GM21381 (cell line): ENCODE data around the gene USP7.
A peak's percentile ranks its signal among the peaks of the same experiment; 100 is the strongest.
"Not testable (repeated sequence)": the region's sequence is repeated elsewhere in the genome, so short reads cannot be mapped to it uniquely, and the experiment has no call there.

ENCODE experiments used
- ATAC-seq: cut with Tn5 transposase; IDR thresholded peaks from one replicate; pipeline ENCODE4 v1.9.1; 2021; ENCODE audit warnings: mild to moderate bottlenecking, moderate library complexity; ENCODE audit not compliant: unreplicated experiment

Gene USP7

DNA sequence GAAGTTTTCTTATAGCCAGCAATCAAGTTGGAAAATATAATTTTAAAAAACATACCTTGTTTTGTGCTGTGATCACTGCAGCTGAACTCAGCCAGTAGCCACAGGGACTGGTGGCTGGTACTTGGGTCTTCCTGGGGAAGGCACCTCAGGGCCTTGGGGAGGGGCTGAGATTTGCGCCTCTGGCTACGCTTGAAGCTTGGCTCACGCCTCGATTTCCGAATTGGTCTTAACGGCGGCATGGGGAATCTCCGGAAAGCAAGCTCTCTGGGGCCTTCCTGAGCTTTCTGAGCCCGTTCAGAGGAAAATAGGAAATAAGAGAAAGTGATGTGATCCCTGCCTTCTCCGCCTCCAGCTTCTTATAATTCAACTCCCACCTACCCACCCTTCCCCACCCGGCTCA, 11.3 kb upstream of the USP7 start:
- ATAC-seq, result no peak

DNA sequence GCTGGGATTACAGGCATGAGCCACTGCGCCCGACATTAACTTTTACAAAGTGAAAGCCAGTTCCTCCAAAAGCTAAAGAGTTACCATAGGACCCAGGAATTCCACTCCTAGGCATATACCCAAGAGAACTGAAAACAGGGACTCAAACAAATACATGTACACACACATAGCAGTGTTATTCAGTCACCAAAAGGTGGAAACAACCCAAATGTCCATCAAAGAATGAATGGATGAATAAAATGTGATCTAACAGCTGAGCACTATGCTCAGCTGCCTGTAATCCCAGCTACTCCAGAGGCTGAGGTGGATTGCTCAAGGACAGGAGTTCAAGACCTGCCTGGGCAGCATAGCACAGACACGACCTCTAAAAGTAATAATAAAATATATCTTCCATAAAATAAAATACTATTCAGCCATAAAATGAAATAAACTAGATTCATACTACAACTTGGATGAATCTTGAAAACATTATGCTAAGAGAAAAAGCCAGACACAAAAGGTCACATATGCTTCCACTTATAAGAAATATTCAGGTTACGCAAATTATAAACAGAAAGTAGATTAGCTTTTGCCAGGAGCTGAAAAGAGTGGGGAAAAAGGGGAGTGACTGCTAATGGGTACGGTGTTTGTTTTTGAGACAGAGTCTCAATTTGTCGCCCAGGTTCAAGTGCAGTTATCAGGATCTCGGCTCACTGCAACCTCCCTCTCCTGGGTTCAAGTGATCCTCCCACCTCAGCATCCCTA, 9.3 kb upstream of the USP7 start:
- no peak for ATAC-seq

GRCh38 chr16:8971416-8971815, 7.7 kb upstream of the USP7 start:
- ATAC-seq, result no peak

DNA sequence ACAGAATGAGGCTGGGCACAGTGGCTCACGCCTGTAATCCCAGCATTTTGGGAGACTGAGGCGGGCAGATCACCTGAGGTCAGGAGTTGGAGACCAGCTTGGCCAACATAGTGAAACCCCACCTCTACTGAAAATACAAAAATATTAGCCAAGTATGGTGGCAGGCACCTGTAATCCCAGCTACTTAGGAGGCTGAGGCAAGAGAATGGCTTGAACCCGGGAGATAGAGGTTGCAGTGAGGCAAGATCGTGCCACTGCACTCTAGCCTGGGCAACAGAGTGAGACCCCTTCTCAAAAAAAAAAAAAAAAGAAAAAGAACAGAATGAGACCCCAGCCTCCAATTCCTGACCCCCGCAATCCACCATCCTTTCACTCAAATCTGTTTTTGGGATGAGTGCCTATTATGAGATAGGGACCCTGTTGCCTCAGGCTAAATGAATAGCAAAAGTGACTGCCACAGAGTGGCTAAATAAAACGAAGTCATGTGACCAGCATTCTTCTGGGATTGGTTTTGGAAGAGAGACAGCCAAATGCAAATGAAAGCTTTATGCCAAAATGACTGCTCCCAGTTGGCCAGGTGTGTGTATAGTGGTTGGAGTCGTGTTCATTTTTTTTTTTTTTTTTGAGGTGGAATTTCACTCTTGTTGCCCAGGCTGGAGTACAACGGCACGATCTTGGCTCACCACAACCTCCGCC, 5.6 kb upstream of the USP7 start:
- ATAC-seq, result not testable (repeated sequence)

- ATAC-seq, result not testable (repeated sequence)
These were observed 4.3 kb upstream of the USP7 start for GRCh38 chr16:8968054-8968453.

DNA sequence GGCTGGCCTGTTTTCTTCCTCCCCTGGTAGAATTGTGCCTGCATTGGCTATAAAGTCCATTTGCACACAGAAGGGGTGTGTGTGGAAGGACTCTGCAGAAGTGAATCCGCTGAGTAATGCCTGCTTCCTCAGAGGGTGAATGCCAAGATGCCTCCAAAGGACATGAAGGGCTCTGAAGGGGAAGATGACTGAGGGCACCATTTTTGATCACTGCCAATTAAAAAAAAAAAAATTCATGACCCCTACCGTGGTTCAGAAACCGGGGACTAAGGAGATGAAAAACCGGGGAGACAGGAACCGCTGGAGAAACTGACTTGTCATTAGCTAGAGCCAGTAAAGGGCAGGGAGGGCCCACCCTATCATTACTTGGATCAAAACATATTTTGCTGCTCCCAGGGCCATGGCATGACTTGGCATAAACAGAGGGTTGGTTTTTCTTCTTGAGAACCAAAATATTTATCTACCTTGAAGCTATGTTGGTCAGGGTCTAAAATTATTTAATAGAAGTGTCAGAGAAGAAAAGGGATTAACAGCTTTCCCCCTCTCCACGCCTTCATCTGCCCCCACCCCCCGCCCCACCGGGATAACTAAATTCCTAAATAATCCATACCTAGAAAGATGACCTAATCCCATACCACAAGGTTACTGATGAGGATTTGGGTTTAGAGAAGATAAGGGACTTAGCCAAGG, 3.6 kb upstream of the USP7 start:
- ATAC-seq, result no peak

DNA sequence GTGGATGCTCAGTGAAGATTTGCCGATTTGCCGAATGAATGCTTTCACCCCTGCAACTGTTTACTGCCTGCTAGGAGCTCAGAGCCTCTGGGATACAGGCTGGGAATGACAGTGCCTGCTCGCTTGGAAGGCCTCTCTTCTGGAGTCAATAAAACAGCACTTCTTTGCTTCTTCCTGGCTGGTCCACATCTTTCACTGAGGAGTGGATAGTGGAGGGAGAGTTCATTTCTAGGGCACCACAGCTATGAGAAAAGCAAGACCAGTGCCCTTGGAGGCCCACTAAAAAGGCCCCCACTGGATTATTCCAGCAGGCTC, 3.1 kb upstream of the USP7 start:
- ATAC-seq, result no peak

- no peak for ATAC-seq
These were observed 756 bp upstream of the USP7 start for GRCh38 chr16:8964462-8964861.

DNA sequence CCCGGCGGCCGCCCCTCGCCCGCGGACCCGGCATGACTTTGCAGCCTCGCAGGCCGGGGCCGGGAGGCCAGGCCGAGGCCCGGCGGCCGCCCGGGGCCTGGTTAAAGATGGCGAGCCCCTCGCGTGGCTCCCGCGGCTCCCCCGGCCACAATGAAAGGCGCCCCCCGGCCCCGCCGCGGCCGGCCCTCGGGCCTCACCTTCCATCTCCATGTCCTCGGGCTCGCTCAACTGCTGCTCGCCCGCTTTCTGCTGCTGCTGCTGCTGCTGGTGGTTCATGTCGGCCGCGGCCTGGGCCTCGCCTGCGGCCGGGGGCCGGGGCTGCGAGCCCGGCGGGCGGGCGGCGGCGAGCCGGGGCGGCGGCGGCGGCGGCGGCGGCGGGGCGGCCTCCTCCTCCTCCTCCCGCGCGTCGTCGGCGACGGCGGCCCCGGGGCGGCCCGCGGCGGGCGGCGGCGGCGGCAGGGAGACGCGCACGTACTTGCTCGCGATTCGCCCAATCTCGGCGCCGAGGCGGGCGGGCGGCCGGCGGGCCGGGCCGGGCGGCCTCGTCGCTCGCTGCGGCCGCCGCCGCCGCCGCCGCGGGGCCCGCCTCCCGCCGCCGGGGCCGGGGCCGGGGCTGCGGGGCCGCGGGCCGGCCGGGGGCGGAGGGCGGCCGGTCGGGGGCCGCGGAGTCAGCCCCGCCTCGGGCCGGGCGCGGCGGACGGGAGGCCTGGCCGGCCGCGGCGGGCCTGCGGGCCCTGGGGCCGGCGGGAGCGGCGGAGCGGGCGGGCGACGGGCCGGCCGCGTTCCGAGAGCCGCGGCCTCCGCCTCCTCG, 491 bp downstream of the USP7 start:
- no peak for ATAC-seq

- peak; percentile 25 for ATAC-seq
These were observed 1.2 kb downstream of the USP7 start for GRCh38 chr16:8962393-8963009.

DNA sequence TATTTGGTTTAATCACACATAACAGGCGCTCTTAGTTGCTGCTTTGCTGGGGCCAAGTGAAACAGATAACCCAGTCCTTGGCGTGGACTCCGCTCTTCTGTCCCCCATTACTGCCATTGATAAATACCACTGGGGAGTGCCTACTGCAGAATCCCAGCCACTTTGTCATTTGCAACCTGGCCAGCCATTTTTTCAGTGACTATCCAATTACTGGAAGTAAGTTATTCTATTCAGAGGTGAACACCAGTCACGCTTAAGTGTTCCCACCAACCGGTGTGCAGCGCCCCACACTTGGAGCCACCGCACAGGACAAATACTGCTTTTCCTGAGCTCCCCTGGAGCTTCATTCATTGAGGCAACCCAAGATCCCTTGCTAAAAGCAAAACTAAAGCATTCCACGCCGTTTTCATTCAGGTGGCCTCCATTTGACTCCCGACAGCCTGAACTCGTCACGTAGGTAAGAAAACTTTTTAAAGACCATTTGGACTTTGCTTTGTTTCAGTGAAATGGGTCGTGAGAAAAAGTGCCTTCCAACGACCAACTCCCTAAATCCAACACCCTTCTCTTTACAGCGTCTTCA, 1.8 kb downstream of the USP7 start:
- no peak for ATAC-seq

DNA sequence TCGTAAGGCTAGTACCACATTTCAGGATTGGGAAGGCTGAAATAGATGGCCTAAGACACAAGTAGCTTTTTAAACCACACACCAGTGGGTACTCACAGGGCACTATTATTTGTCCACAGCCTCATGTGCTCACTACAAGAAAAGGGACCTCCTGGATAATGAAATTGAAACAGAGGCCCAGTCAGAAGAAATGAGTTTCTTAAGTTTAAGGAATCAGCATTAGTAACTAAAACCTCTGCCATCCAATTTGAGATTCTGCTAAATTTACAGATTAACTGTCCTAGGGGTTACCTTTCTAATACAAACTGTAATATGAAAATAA, 3.0 kb downstream of the USP7 start:
- ATAC-seq, result no peak

DNA sequence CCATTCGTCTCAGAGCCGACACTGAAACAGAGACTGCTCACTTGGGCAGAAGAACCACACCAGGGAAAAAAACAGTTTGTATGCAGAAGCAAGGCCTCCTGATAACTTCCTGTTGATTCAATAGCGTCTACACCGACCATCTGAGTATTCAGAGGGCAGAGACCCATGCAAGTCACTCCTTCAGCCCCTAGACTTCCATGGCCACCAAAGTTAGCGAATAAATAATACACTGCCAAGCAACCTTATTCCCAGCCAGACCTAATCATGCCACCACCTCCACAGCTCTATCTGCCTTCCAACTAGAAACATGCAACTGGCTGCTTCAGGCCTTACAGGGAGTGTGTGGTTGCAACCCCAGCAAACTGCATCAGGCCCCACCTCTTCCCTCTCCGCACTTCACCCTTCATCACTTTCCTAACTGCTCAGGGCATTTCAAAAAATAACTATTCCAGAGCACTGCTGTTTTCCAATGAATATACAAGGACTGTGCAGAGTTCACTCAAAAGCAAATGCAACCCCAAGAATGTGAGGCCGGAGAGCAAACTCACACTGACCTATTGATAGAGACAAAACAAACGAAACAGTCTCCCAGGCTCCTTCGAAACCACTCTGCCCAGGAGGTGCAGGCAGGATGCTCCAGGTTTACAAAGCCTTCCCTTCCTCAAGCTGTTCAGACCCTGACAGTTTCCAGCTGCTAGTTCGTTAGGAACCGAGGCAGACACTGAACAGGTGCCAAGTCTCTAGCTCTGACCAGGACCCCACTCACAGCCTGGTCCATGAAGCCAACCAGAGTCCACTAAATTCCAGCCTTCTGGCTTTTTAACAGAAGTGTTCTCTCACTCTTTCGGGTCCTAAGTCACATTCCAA, 3.6 kb downstream of the USP7 start:
- ATAC-seq, result no peak

- no peak for ATAC-seq
These were observed 5.2 kb downstream of the USP7 start for GRCh38 chr16:8958344-8959167.

DNA sequence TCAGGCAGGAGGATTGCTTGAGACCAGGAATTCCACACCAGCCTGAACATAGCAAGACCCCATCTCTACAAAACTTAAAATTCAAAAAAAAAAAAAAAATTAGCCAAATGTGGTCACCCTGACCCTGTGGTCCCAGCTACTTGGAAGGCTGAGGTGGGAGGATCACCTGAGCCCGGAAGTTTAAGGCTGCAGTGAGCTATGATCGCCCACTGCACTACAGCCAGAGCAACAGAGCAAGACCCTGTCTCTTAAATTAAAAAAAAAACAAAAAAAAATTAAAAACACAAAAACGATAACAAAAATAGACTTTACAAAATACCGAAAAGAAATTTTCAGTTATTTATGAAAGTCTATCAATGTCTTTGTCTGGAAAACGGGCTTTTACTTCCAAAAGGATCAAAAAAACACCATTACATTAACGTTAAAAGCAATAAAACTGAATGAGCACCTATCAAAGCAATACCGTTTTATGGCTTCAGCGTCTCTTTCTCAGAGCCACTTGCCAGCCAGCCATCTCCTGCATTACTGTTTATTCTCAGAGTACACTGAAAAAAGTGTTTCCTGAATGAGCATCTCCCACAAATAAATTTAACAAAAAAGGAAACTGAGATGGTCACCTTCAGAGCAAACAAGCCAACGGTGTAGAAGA, 6.1 kb downstream of the USP7 start:
- no peak for ATAC-seq

GRCh38 chr16:8957063-8957397, 6.7 kb downstream of the USP7 start:
- ATAC-seq, result no peak

DNA sequence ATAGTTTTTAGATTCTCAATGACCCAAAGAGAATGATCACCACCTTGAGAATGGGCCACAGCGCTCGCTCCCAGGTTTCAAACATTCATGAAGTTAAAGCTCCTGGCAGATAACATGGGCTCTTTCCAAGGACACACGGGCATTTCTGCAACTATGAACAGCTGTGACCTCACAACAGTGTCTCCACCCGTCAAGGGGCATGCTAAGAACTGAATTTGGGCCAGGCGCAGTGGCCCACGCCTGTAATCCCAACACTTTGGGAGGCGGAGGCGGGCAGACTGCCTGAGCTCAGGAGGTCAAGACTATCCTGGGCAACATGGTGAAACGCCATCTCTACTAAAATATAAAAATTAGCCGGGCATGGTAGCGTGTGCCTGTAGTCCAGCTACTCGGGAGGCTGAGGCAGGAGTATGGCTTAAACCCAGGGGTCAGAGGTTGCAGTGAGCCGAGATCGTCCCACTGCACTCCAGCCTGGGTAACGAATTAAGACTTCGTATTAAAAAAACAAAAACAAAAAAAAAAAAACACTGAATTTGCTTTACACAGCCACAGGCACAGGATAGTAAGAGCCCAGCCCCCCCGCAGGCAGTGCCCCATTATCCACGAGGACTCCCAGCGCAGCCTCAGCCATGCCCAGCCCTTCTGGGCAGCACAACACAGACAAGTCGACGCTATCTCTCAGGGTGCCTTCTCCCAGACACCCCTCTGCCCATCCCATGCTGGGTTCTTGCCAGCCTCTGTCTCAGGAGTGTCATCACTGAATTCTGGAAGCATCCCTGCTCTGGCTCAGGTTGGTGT, 7.2 kb downstream of the USP7 start:
- no peak for ATAC-seq

DNA sequence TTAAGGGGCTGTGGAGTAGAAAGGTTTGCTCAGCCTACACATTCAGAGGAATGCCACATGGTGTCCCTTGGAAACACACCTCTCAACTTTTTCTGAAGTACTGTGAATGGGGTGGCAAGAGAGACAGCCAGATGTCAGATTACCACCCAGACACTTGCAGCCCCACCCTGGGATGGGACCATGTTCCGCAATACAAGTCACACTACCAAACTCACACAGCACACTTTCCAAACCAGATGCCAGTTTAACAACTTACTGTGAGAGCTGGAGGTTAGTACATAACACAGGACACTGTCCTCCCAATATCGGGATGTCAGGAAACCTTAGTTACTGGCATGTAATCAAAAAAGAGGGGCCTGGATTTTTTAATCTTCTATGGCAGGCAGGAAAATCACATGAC, 7.9 kb downstream of the USP7 start:
- ATAC-seq, result no peak
